HAP-1 (cell line): ENCODE results near the gene ADGRL2.

Experiments used
- DNase-seq, 2 experiments: peaks; one replicate each; pipeline ENCODE4 v3.0.0-alpha.2; 2016 to 2020; ENCODE audit warnings: low spot score in 2 of 2
- H3K27me3 ChIP-seq: fragments of 250-450 bp; sonication (Bioruptor Pico); 2 replicates; pipeline ENCODE4 v1.5.1; 2020; ENCODE audit warnings: low read depth, mild to moderate bottlenecking, moderate library complexity
- H3K36me3 ChIP-seq: fragments of 250-450 bp; sonication (Bioruptor Pico); replicated peaks from 2 replicates; pipeline ENCODE4 v1.5.1; 2020; ENCODE audit warnings: mild to moderate bottlenecking
- H3K4me1 ChIP-seq: fragments of 250-450 bp; sonication (Bioruptor Pico); 2 replicates; pipeline ENCODE4 v1.5.1; 2020; ENCODE audit warnings: mild to moderate bottlenecking
- H3K4me3 ChIP-seq: fragments of 250-450 bp; sonication (Bioruptor Pico); 2 replicates; pipeline ENCODE4 v1.5.1; 2020; ENCODE audit warnings: mild to moderate bottlenecking, moderate library complexity
- H3K9me3 ChIP-seq: fragments of 250-450 bp; sonication (Bioruptor Pico); 2 replicates; pipeline ENCODE4 v1.5.1; 2020; ENCODE audit warnings: mild to moderate bottlenecking, moderate library complexity
- in situ Hi-C: fragments of 300-500 bp; cut with MboI; formaldehyde crosslinking; loops from 3 replicates; pipeline ENCODE4 v1.14.3; 2020; ENCODE audit warnings: low sequenced_read_pairs, inconsistent platforms, mixed read lengths

Gene ADGRL2

DNA sequence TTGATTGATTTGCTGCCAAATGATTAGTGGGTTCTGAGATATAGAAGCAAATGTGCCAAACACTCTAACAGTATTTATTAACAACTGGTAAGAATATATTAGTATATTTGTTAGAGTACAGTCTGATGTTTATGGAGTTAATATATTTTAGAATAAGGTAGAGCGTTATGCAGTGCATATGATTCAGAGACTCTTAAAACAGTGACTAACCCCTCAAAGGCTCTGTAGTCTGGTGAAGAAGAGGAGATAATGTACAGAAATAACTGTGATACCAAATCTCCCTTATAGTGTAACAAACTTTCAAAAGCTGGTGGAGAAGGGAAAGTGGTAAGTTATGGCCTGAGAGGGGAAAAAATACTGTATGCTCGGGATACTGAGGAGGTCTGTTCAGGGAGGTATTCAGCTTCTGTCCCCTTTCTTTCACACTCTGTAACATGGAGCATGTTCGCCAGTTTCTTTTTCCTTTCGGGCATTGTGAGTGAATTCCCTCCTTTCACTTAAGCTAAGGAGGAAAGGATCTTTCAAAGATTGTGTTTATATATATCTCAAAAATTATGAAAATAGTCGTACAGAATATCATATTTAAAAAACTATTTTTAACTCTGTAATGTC, 121.2 kb downstream of the ADGRL2 start:
- in situ Hi-C loops, result no loop called here
- H3K4me1 ChIP-seq, result peaks cover 27% of the 10 kb centered on the region
- H3K4me3 ChIP-seq, result no peak overlapping the region
- H3K9me3 ChIP-seq, result no peaks in the 10 kb centered on the region
- no peak for DNase-seq
- H3K36me3 ChIP-seq, result no peaks in the 10 kb centered on the region
- no peaks in the 10 kb centered on the region for H3K27me3 ChIP-seq

DNA sequence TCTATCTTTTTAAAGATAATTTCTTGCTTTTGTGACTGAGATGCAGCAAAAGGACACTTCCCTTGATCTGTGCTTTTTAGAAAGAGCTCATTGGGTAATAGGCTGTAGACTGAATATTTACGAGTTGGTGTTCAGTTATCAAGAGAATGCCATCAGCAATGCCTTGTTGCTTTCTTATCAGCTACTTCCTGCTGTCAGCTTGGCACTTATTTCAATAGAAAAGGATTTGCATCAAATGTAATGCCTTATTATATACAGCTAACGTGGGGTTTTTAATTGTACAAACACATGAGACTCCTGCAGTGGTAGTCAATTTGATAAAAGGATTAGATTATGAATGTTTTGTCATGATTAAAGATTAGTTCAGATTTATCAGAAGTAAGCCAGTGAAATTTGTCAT, 122.2 kb downstream of the ADGRL2 start:
- H3K4me1 ChIP-seq, result peaks cover 28% of the 10 kb centered on the region
- in situ Hi-C loops, result no loop called here
- H3K4me3 ChIP-seq, result no peak overlapping the region
- DNase-seq, result no peak
- H3K9me3 ChIP-seq, result no peaks in the 10 kb centered on the region
- H3K27me3 ChIP-seq, result no peaks in the 10 kb centered on the region
- H3K36me3 ChIP-seq, result no peaks in the 10 kb centered on the region

DNA sequence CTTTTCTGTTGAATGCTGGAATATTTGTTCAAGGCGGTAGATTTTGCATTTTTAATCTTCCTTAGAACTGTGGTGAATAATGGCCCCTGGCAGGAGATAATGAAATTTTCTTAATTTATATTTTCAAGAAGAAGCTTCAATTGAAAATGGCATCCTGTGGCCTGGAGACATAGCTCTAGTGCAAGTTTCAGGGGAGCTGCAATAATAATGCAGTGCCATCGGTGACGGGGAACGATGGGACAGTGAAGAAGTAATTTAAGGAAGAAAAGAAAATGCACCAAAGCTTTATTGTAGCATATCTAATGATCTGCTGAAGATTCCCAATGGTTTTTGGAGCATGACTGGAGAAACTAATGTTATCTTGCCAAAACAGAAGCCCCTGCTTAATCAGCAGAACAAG, 128.4 kb downstream of the ADGRL2 start:
- DNase-seq, result no peak
- in situ Hi-C loops, result no loop called here
- H3K4me1 ChIP-seq, result peaks cover 17% of the 10 kb centered on the region
- H3K9me3 ChIP-seq, result no peaks in the 10 kb centered on the region
- H3K4me3 ChIP-seq, result no peak overlapping the region
- no peaks in the 10 kb centered on the region for H3K36me3 ChIP-seq
- H3K27me3 ChIP-seq, result no peaks in the 10 kb centered on the region

DNA sequence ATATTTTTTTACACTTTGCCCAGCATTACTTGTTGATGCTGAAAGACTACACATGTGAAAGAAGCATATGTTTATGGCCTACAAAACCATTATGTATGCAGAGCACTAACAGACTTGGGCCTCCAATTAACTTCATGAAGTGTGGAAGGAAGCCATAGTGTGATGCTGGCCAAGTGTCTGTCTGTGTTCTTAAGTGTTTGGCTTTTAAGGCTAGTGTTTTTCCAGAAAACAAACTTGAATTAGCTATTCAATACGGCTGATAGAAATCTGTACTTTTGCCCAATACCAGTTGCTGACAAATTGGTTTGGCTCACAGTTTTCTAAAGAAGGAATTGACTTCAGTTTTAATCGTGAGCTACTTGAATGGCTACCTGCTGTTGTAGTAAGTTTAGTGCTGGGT, 136.1 kb downstream of the ADGRL2 start:
- H3K4me3 ChIP-seq, result no peak overlapping the region
- peaks cover 13% of the 10 kb centered on the region for H3K4me1 ChIP-seq
- H3K9me3 ChIP-seq, result no peaks in the 10 kb centered on the region
- no peaks in the 10 kb centered on the region for H3K27me3 ChIP-seq
- DNase-seq, result no peak
- in situ Hi-C loops, result no loop called here
- no peaks in the 10 kb centered on the region for H3K36me3 ChIP-seq

DNA sequence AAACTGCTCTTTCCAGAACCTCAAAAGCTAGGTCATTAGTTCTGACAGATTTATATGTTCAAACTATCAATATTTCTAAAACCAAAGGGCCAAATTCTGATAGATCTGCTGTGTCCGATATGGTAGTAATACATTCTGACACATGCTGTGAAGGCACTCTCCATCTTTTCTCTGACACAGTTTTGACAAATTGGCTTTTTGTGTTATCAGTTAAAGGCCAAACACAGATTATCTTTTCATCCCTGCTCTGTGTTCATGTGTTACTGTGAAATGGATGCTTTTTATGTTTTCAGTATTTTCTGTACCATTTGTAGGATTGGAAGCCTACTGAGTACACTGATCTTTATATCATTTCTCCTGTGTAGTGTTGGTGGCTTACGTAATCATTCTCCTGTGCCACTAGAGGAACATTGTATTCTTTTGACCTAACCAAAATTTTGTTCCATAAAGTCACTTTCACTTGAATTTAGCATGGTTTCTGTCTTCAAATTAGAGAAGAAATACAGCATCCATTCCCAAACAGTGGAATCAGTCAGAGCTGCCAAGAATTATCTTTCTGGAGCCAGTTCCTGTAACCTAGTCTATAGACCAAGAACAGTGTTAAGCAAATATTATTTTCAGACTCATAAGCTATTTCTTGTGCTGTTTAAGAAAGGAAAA, 137.2 kb downstream of the ADGRL2 start:
- in situ Hi-C loops, result no loop called here
- no peak for DNase-seq
- H3K4me3 ChIP-seq, result no peak overlapping the region
- H3K4me1 ChIP-seq, result peaks cover 13% of the 10 kb centered on the region
- H3K36me3 ChIP-seq, result no peaks in the 10 kb centered on the region
- no peaks in the 10 kb centered on the region for H3K27me3 ChIP-seq
- no peaks in the 10 kb centered on the region for H3K9me3 ChIP-seq

DNA sequence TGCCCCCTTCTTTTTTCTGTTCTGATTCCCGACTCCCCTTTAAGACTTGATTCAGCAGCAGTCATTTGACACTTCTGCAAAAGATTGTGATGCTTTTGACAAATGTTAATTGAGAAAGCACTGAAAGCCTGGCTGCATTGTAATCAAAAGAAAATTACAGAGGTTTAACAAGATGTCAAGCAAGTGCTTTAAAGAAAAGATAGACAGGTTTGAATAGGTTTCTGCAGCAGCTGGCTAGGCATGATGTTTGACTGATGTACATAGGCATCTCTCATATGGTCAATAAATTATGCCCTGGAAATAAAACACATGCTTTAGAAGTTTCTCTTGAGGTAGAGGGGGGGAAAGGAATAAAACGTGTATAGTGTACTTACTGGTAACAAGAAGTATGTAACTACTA, 147.8 kb downstream of the ADGRL2 start:
- peak in 1 of 2 experiments; percentile 24 for DNase-seq
- H3K36me3 ChIP-seq, result no peaks in the 10 kb centered on the region
- no peaks in the 10 kb centered on the region for H3K9me3 ChIP-seq
- no peaks in the 10 kb centered on the region; the same call in none of the 2 replicates for H3K4me1 ChIP-seq
- in situ Hi-C loops, result no loop called here
- H3K27me3 ChIP-seq, result no peaks in the 10 kb centered on the region
- no peak overlapping the region for H3K4me3 ChIP-seq

DNA sequence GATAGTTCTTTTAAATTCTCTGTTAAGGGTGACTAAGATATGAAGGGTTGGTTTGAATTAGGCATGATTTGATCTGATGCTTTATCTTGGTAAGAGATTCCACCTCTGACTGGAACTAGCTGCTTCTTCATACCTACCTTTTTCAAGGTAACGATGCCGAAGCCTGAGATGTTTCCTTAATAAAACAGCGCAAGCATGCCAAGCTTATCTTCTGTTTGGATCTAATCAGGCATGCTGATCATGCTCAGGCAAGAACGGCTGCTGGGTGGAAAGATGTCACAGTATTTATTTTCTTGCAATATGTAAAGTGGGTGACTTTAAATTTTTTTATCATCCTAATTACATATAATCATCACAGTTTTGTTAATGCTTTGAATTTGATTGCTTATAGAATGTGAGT, 148.7 kb downstream of the ADGRL2 start:
- in situ Hi-C loops, result no loop called here
- Histone ChIP-seq H3K4me3 (no peak overlapping the region), H3K27me3 (no peaks in the 10 kb centered on the region), H3K4me1 (no peaks in the 10 kb centered on the region; the same call in none of the 2 replicates), H3K9me3 (no peaks in the 10 kb centered on the region), H3K36me3 (no peaks in the 10 kb centered on the region)
- DNase-seq, result no peak

DNA sequence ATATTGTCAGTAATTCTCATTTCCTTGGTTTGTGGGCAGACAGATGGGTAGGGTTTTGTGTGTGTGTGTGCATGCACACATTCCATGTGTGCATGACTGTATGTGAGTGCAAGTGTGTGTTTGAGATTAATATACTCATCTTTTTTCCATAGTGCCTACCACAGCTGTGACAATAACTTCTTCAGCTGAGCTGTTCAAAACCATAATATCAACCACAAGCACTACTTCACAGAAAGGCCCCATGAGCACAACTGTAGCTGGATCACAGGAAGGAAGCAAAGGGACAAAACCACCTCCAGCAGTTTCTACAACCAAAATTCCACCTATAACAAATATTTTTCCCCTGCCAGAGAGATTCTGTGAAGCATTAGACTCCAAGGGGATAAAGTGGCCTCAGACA, 149.3 kb downstream of the ADGRL2 start:
- no peak for DNase-seq
- in situ Hi-C loops, result no loop called here

DNA sequence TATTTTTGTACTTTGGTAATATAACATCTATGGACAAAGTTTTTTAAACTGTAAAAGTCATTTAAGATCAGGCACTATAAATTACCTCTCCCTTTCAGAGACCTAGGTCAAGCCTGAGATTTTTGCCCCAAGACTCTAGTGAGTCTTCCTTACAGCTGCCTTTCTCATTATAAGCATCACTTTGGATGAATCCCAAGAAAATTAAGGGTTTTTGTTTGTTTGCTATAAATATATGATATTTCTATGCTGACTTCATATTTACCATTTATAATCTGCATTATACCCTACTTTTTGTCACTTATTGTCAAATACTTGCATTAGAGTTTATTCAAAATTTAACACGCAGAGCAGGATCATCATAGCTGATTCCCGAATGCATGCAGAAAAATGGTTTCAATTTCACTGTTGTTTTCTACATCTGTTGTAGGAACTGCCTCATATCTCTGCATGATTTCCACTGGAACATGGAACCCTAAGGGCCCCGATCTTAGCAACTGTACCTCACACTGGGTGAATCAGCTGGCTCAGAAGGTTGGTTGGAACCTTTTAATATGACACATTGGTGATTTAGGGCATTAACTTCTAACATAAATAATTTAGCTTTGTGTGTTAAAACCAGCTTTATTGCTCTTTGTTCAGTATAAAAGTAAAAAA, 150.0 kb downstream of the ADGRL2 start:
- Histone ChIP-seq H3K4me1 (no peaks in the 10 kb centered on the region; the same call in none of the 2 replicates), H3K27me3 (no peaks in the 10 kb centered on the region), H3K4me3 (no peak overlapping the region), H3K9me3 (no peaks in the 10 kb centered on the region), H3K36me3 (no peaks in the 10 kb centered on the region; the same call in 1 of the 2 replicates)
- in situ Hi-C loops, result no loop called here
- DNase-seq, result no peak

More for the DNA sequence above, 149.3 kb downstream of the ADGRL2 start:
- Histone ChIP-seq H3K4me1 (no peaks in the 10 kb centered on the region; the same call in none of the 2 replicates), H3K9me3 (no peaks in the 10 kb centered on the region), H3K4me3 (no peak overlapping the region), H3K36me3 (no peaks in the 10 kb centered on the region), H3K27me3 (no peaks in the 10 kb centered on the region)

DNA sequence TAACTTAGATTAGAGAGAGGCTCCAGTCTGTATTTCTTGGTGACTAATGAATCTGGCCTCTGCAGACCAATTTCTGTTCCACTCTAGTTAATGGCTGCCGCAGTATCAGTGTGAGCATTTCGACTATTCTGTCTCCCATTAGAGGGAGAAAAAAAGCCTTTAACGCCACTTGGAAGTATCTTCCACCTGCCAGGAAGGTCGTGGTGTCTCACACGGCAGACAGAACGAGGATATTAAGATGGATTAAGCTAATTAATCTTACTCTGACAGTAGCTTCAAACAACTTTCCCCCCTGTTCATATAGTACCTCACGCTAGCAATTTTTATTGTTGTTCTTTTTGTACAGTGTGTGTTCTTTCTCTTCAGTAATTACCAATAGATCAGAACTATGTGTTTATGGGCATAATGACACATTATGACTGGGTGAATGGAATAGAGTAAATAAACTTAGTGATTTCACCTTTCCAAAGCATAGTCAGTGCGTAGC, 153.8 kb downstream of the ADGRL2 start:
- H3K4me1 ChIP-seq, result no peaks in the 10 kb centered on the region; the same call in 1 of the 2 replicates
- in situ Hi-C loops, result no loop called here
- no peak for DNase-seq
- no peak overlapping the region for H3K4me3 ChIP-seq
- no peaks in the 10 kb centered on the region for H3K27me3 ChIP-seq
- H3K9me3 ChIP-seq, result no peaks in the 10 kb centered on the region; the same call in 1 of the 2 replicates
- no peaks in the 10 kb centered on the region; the same call in 1 of the 2 replicates for H3K36me3 ChIP-seq

DNA sequence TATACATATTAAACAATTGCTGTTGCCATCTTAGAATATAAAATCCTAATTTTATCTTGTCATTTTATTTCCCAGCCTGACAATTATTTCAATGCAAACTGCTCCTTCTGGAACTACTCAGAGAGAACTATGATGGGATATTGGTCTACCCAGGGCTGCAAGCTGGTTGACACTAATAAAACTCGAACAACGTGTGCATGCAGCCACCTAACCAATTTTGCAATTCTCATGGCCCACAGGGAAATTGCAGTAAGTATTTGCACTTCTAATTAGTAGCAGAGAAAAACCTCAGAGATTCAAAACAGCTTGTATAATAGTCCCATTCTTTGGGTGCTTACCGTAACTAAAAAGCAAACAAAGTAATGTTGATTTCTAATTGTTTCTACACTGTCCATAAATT, 167.2 kb downstream of the ADGRL2 start:
- peak; percentile 53 to 79 for DNase-seq
- Histone ChIP-seq H3K36me3 (no peaks in the 10 kb centered on the region; the same call in 1 of the 2 replicates), H3K4me1 (peaks cover 12% of the 10 kb centered on the region), H3K9me3 (no peaks in the 10 kb centered on the region), H3K27me3 (no peaks in the 10 kb centered on the region), H3K4me3 (no peak overlapping the region)
- in situ Hi-C loops, result no loop called here

DNA sequence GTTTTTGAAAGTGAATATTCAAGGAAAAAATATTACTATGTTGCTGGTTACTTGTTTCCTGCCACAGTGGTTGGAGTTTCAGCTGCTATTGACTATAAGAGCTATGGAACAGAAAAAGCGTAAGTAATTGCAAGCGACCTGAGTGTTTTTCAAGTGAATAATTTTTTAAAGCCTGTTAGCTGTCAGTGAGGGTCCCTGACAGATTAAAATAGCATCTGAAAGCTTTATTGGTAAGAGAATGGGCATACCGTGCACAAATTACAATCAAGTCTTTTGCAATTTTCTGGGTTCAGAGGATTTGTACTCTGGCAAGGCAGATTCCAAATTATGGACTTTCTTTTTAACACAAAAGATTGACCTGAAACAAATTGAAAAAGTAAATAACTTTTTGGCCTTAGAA, 169.7 kb downstream of the ADGRL2 start:
- no peak for DNase-seq
- no peaks in the 10 kb centered on the region for H3K27me3 ChIP-seq
- H3K9me3 ChIP-seq, result no peaks in the 10 kb centered on the region
- in situ Hi-C loops, result no loop called here
- no peaks in the 10 kb centered on the region; the same call in 1 of the 2 replicates for H3K36me3 ChIP-seq
- H3K4me1 ChIP-seq, result peaks cover 12% of the 10 kb centered on the region
- H3K4me3 ChIP-seq, result no peak overlapping the region

DNA sequence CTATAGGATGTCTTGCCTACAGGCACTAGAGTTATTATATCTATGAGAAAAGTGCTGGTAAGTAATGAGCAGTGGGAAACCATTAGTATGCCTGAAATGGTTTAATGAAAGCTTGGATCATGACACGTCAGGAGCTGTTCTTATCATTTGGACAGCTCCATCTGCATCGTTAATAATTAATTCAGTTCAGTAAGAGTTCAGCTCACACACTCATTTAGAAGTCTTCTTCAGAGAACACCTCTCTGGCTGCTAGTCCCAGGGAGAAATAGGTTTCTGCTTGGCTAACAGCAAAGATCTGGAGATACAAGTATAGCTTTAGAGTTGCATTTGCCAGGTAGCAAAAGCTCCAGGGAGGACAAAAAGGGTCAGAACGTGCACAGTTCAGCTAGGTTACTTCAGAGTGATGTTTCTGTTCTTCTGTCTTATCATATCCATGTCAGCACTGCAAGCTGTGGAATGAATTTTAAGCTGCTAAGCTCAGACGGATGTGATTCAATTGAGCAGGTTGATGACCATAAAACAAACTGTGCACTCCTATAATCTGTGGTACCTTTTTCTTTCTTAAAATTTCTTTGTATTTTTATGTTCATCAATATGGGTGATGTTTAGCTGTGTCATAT, 173.6 kb downstream of the ADGRL2 start:
- Histone ChIP-seq H3K4me3 (no peak overlapping the region), H3K4me1 (peaks cover 6% of the 10 kb centered on the region), H3K9me3 (no peaks in the 10 kb centered on the region), H3K27me3 (no peaks in the 10 kb centered on the region), H3K36me3 (no peaks in the 10 kb centered on the region; the same call in 1 of the 2 replicates)
- no peak for DNase-seq
- in situ Hi-C loops, result no loop called here
